ENCODE results near the gene AQP6.

GRCh38 chr12:49924628-49925246 lies 48.0 kb upstream of the AQP6 start:
- TF ChIP-seq CTCF (conservative IDR thresholded peaks at IDR 0.05 in 1 of 2, IDR thresholded peaks at IDR 0.05 in 1 of 2; ENCODE audit: low read depth in 1 of 2, low read length in 2 of 2): no peak
- TF ChIP-seq EZH2 (IDR thresholded peaks at IDR 0.05; ENCODE audit: low read length, missing control alignments): no peak

All from fibroblast of lung (primary cell).